ENCODE measurements around the gene LTB4R2. TPM values are rescaled to one million over a fixed set of nuclear protein-coding genes. Genes with fewer than 3 reads are reported as not detected.

LTB4R2 gene
- total and polyA plus RNA-seq, 2 of the 8 experiments (the other 6 are each of a cell fraction or from before 2014, with no cell fraction given) = 5.3 to 6.7 TPM

- Histone ChIP-seq H3K4ac (replicated peaks; ENCODE audit: insufficient read length, low read depth, low read length) (no peak overlapping the region), H3K27ac (ENCODE audit: low read depth, low read length) (no peak overlapping the region), H3K36me3 (ENCODE audit: control insufficient read depth in 2 of 4, insufficient read depth in 4 of 4, low read length in 3 of 4) (peaks cover 18 to 32% (median 23%) of the 10 kb centered on the region in 4 experiments), H3K9me3 (ENCODE audit: insufficient read depth in 2 of 2, low read depth in 1 of 2, low read length in 1 of 2) (no peaks in the 10 kb centered on the region), H3K9ac (replicated peaks in 1 of 4; ENCODE audit: extremely low read depth in 1 of 4, low read depth in 3 of 4, low read length in 3 of 4) (no peak overlapping the region), H2BK12ac (ENCODE audit: low read depth, low read length) (no peak overlapping the region), H3K18ac (ENCODE audit: extremely low read depth, low read length) (no peak overlapping the region), H3K56ac (replicated peaks; ENCODE audit: insufficient read length, low read depth, low read length) (no peak overlapping the region), H2BK15ac (ENCODE audit: low read length) (no peak overlapping the region), H3K23ac (ENCODE audit: insufficient read length) (no peak overlapping the region), H3K4me2 (ENCODE audit: insufficient read depth in 1 of 2, low read depth in 2 of 2, low read length in 2 of 2) (no peak overlapping the region), H3K79me2 (ENCODE audit: control insufficient read depth in 1 of 2, insufficient read depth in 2 of 2, low read length in 2 of 2) (no peaks in the 10 kb centered on the region), H2AFZ (ENCODE audit: low read length) (no peak overlapping the region), H3K4me1 (replicated peaks in 1 of 4; ENCODE audit: control insufficient read depth in 3 of 4, insufficient read depth in 4 of 4, low read length in 3 of 4) (no peaks in the 10 kb centered on the region), H4K5ac (ENCODE audit: insufficient read length, low read depth, low read length) (no peak overlapping the region), H3K27me3 (replicated peaks in 1 of 4; ENCODE audit: control insufficient read depth in 3 of 4, extremely low read depth in 1 of 4, insufficient read depth in 3 of 4, low read length in 3 of 4) (no peaks in the 10 kb centered on the region), H3K4me3 (ENCODE audit: extremely low read depth in 1 of 4, insufficient read depth in 2 of 4, low read depth in 3 of 4, low read length in 4 of 4) (no peak overlapping the region), H3K14ac (ENCODE audit: insufficient read length) (no peak overlapping the region), H2BK20ac (ENCODE audit: low read length) (no peak overlapping the region), H3K79me1 (ENCODE audit: low read depth, low read length) (no peaks in the 10 kb centered on the region), H2BK5ac (ENCODE audit: low read depth, low read length) (no peak overlapping the region), H4K91ac (replicated peaks; ENCODE audit: insufficient read length, low read length) (no peak overlapping the region), H3K23me2 (ENCODE audit: low read depth, low read length) (peaks cover 1% of the 10 kb centered on the region; the same call in 1 of the 2 replicates), H4K20me1 (replicated peaks in 1 of 2; ENCODE audit: control insufficient read depth in 1 of 2, insufficient read depth in 2 of 2, low read length in 2 of 2) (peaks cover 2 to 6% of the 10 kb centered on the region in 2 experiments), H2AK5ac (ENCODE audit: low read depth, low read length) (no peak overlapping the region), H2BK120ac (replicated peaks; ENCODE audit: low read depth, low read length) (no peak overlapping the region), H4K8ac (ENCODE audit: extremely low read depth, insufficient read depth, low read length) (no peak overlapping the region)
- TF ChIP-seq YY1 (IDR thresholded peaks at IDR 0.05; ENCODE audit: low read depth, low read length) = no peak
- no peak for TF ChIP-seq E2F6 (IDR thresholded peaks at IDR 0.05)
- TF ChIP-seq HDAC6 (IDR thresholded peaks at IDR 0.05; ENCODE audit: low read depth, low read length) = no peak
- no peak for TF ChIP-seq RFX5 (IDR thresholded peaks at IDR 0.05; ENCODE audit: borderline replicate concordance, low read depth, low read length)
- TF ChIP-seq, protein P1, sequence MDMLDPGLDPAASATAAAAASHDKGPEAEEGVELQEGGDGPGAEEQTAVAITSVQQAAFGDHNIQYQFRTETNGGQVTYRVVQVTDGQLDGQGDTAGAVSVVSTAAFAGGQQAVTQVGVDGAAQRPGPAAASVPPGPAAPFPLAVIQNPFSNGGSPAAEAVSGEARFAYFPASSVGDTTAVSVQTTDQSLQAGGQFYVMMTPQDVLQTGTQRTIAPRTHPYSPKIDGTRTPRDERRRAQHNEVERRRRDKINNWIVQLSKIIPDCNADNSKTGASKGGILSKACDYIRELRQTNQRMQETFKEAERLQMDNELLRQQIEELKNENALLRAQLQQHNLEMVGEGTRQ (IDR thresholded peaks at IDR 0.05; ENCODE audit: low read length) = no peak
- no peak for TF ChIP-seq CEBPB (IDR thresholded peaks at IDR 0.05; ENCODE audit: low read depth, low read length)
- TF ChIP-seq TAF1 (IDR thresholded peaks at IDR 0.05; ENCODE audit: low read depth, low read length) = no peak
- TF ChIP-seq EP300 (IDR thresholded peaks at IDR 0.05; ENCODE audit: borderline replicate concordance in 1 of 2, low read depth in 2 of 2, low read length in 2 of 2) = no peak
- 92% methylated on average over 7 of the region's 7 CpGs; no CpG with 5 or more reads in 1 of the 2 experiments for WGBS, 2 experiments (ENCODE audit: extremely low coverage in 1 of 2, insufficient coverage in 1 of 2, insufficient read length in 1 of 2, insufficient replicate concordance in 2 of 2, low coverage in 1 of 2, low lambda C conversion rate in 2 of 2, missing lambda C conversion rate in 1 of 2)
- DNase-seq (ENCODE audit: low read depth in 1 of 2, low spot score in 2 of 2) (no peak), FAIRE-seq (no peak)
- ChIA-PET CTCF (ENCODE audit: partially characterized antibody) (interaction anchor here (0.6 to 15.8 kb wide), 43 partner anchors 9 to 819 kb away, joined by 3 to 173 read pairs (median 5); partner anchors contain the start of genes ADCY4, CBLN3, CHMP4A and DHRS1), POLR2A (ENCODE audit: partially characterized antibody) (interaction anchor here (0.8 to 3.0 kb wide), 16 partner anchors 10 to 223 kb away, joined by 3 to 18 read pairs (median 4); partner anchors contain the start of genes ADCY4, DHRS1, MDP1 and NOP9)
Observed at GRCh38 chr14:24308342-24309124, 1.4 kb upstream of the LTB4R2 start.
